Caco-2 (cell line): ENCODE results near the gene UQCC2. TPM values are rescaled to one million over a fixed set of nuclear protein-coding genes. Genes with fewer than 3 reads are reported as not detected.
A peak's percentile ranks its signal among the peaks of the same experiment; 100 is the strongest.

Experiments
- BruUV-seq: library from RNA; stranded (reverse); fragments of 400-500 nt; replicated peaks from 2 replicates; lab custom pipeline; 2021; lab: Mats Ljungman, UMichigan
- CTCF ChIA-PET: fragments of 300-600 bp; sonication (Branson Sonifier 250); formaldehyde crosslinking; loops from one replicate; lab custom pipeline; 2022; ENCODE audit warnings: antibody characterized with exemption; lab: Charles Lee
- POLR2A ChIA-PET: fragments of 300-600 bp; sonication (Branson Sonifier 250); formaldehyde crosslinking; loops from one replicate; lab custom pipeline; 2022; ENCODE audit warnings: antibody characterized with exemption; lab: Charles Lee
- DNase-seq, 2 experiments: peaks; one replicate each; pipeline versions ENCODE4 v3.0.0 to v3.0.0-alpha.2; 2020 to 2022
- H3K27me3 ChIP-seq: replicated peaks from 2 replicates; pipeline ENCODE4 v1.6.0; 2011; ENCODE audit warnings: low read length; ENCODE audit not compliant: control insufficient read depth, insufficient read depth
- H3K36me3 ChIP-seq: 2 replicates; pipeline ENCODE4 v1.5.1; 2011; ENCODE audit warnings: low read length; ENCODE audit not compliant: control insufficient read depth, insufficient read depth
- H3K4me1 ChIP-seq: fragments of 250-450 bp; sonication (Bioruptor Pico); 2 replicates; pipeline ENCODE4 v1.5.1; 2020; ENCODE audit warnings: mild to moderate bottlenecking
- H3K4me3 ChIP-seq: 2 replicates; pipeline ENCODE4 v1.5.1; 2011; ENCODE audit warnings: low read depth, mild to moderate bottlenecking, control low read depth, low read length
- H3K9me3 ChIP-seq: fragments of 250-450 bp; sonication (Bioruptor Pico); 2 replicates; pipeline ENCODE4 v1.5.1; 2020; ENCODE audit warnings: mild to moderate bottlenecking, moderate library complexity
- H3K27ac Mint-ChIP-seq: one replicate; pipeline ENCODE4 v1.8.0; 2022; ENCODE audit warnings: mixed read lengths; ENCODE audit not compliant: unreplicated experiment
- H3K27me3 Mint-ChIP-seq: one replicate; pipeline ENCODE4 v1.8.0; 2022; ENCODE audit warnings: mixed read lengths; ENCODE audit not compliant: insufficient read depth, unreplicated experiment
- H3K36me3 Mint-ChIP-seq: one replicate; pipeline ENCODE4 v1.8.0; 2022; ENCODE audit warnings: mild to moderate bottlenecking, mixed read lengths; ENCODE audit not compliant: insufficient read depth, unreplicated experiment
- H3K4me1 Mint-ChIP-seq: one replicate; pipeline ENCODE4 v1.8.0; 2022; ENCODE audit warnings: low read depth, mixed read lengths; ENCODE audit not compliant: unreplicated experiment
- H3K4me3 Mint-ChIP-seq: one replicate; pipeline ENCODE4 v1.8.0; 2022; ENCODE audit warnings: mild to moderate bottlenecking, moderate library complexity, mixed read lengths; ENCODE audit not compliant: unreplicated experiment
- H3K9me3 Mint-ChIP-seq: one replicate; pipeline ENCODE4 v1.8.0; 2022; ENCODE audit warnings: mixed read lengths; ENCODE audit not compliant: unreplicated experiment
- CTCF ChIP-seq, 2 experiments: fragments of 200-600 bp in 1 of 2; IDR thresholded peaks; 1 replicate in 1 of 2; 2 replicates in 1 of 2; pipeline versions ENCODE4 v1.5.1 to v1.8.0; 2011 to 2022; ENCODE audit warnings: antibody characterized with exemption in 1 of 2, control low read depth in 1 of 2, inconsistent platforms in 1 of 2, low read depth in 1 of 2, low read length in 1 of 2, mild to moderate bottlenecking in 1 of 2, moderate library complexity in 1 of 2; ENCODE audit not compliant: insufficient read depth in 1 of 2, severe bottlenecking in 1 of 2, unreplicated experiment in 1 of 2
- intact Hi-C: fragments of 100-400 bp; cut with micrococcal nuclease; formaldehyde crosslinking; loops from one replicate; pipeline ENCODE4 v1.10.0; 2022; ENCODE audit not compliant: unreplicated experiment
- total RNA-seq: library from RNA; stranded (reverse); gene quantifications from 2 replicates; pipeline ENCODE4 v1.2.3, GENCODE V29; 2022

The UQCC2 gene
- total RNA-seq, 1 experiment from 2014 or later, result 122 TPM

- Histone ChIP-seq H3K9me3 (no peaks in the 10 kb centered on the region), H3K4me1 (peaks cover 30% of the 10 kb centered on the region), H3K4me3 (no peak overlapping the region), H3K27me3 (no peaks in the 10 kb centered on the region), H3K36me3 (no peaks in the 10 kb centered on the region; the same call in 1 of the 2 replicates)
- ChIA-PET CTCF (interaction anchor here (1.0 to 2.2 kb wide), 2 partner anchors 27 to 41 kb away, joined by 3 to 18 read pairs; partner anchors contain the start of gene UQCC2), POLR2A (no interaction called here)
- Mint-ChIP-seq H3K9me3 (no peaks in the 10 kb centered on the region), H3K4me1 (peaks cover 32% of the 10 kb centered on the region), H3K27ac (no peak overlapping the region), H3K36me3 (peaks cover 12% of the 10 kb centered on the region), H3K27me3 (no peaks in the 10 kb centered on the region), H3K4me3 (no peak overlapping the region)
- no TSS peak for BruUV-seq
- TF ChIP-seq CTCF (IDR thresholded peaks at IDR 0.05; ENCODE audit: insufficient read depth in 1 of 2, low read depth in 1 of 2, low read length in 1 of 2, severe bottlenecking in 1 of 2, unreplicated experiment in 1 of 2), result no peak
- no peak for DNase-seq
- intact Hi-C loops, result loop anchor here (1.0 kb wide), 2 partner anchors 8 to 10 kb away; no protein-coding TSS in a partner anchor
Observed at GRCh38 chr6:33752646-33753015, 41.1 kb upstream of the UQCC2 start.

GRCh38 chr6:33751771-33752645 lies 40.5 kb upstream of the UQCC2 start:
- POLR2A ChIA-PET, result interaction anchor here (1.0 kb wide), 1 partner anchor 41 kb away, joined by 6 read pairs; the partner anchor contains the start of gene UQCC2
- no peaks in the 10 kb centered on the region for H3K27me3 ChIP-seq
- no peak overlapping the region for H3K27ac Mint-ChIP-seq
- peaks cover 3% of the 10 kb centered on the region for H3K27me3 Mint-ChIP-seq
- DNase-seq, result peak; percentile 77 to 89
- intact Hi-C loops, result loop anchor here (1.0 kb wide), 2 partner anchors 8 to 10 kb away; no protein-coding TSS in a partner anchor
- H3K9me3 Mint-ChIP-seq, result no peaks in the 10 kb centered on the region
- BruUV-seq, result no TSS peak
- no peaks in the 10 kb centered on the region; the same call in 1 of the 2 replicates for H3K36me3 ChIP-seq
- TF ChIP-seq CTCF (IDR thresholded peaks at IDR 0.05; ENCODE audit: insufficient read depth in 1 of 2, low read depth in 1 of 2, low read length in 1 of 2, severe bottlenecking in 1 of 2, unreplicated experiment in 1 of 2), result peak in 1 of 2 experiments; percentile 28
- H3K4me3 ChIP-seq, result no peak overlapping the region
- peaks cover 30% of the 10 kb centered on the region for H3K4me1 ChIP-seq
- no peaks in the 10 kb centered on the region for H3K9me3 ChIP-seq
- H3K36me3 Mint-ChIP-seq, result peaks cover 9% of the 10 kb centered on the region
- CTCF ChIA-PET, result interaction anchor here (1.0 to 3.1 kb wide), 3 partner anchors 9 to 41 kb away, joined by 3 to 28 read pairs (median 18); partner anchors contain the start of gene UQCC2
- H3K4me1 Mint-ChIP-seq, result peaks cover 33% of the 10 kb centered on the region
- H3K4me3 Mint-ChIP-seq, result no peak overlapping the region

GRCh38 chr6:33750244-33750991 lies 38.9 kb upstream of the UQCC2 start:
- Mint-ChIP-seq H3K36me3 (no peaks in the 10 kb centered on the region), H3K4me3 (no peak overlapping the region), H3K27me3 (peaks cover 3% of the 10 kb centered on the region), H3K9me3 (no peaks in the 10 kb centered on the region), H3K4me1 (peaks cover 32% of the 10 kb centered on the region), H3K27ac (peak overlapping the region; percentile 40)
- Histone ChIP-seq H3K9me3 (no peaks in the 10 kb centered on the region), H3K4me3 (no peak overlapping the region), H3K36me3 (no peaks in the 10 kb centered on the region), H3K27me3 (no peaks in the 10 kb centered on the region), H3K4me1 (peaks cover 30% of the 10 kb centered on the region)
- ChIA-PET CTCF (interaction anchor here (0.6 to 3.1 kb wide), 4 partner anchors 11 to 433 kb away, joined by 3 to 28 read pairs (median 12); partner anchors contain the start of genes UQCC2 and ZBTB22), POLR2A (no interaction called here)
- no TSS peak for BruUV-seq
- TF ChIP-seq CTCF (IDR thresholded peaks at IDR 0.05; ENCODE audit: insufficient read depth in 1 of 2, low read depth in 1 of 2, low read length in 1 of 2, severe bottlenecking in 1 of 2, unreplicated experiment in 1 of 2), result no peak
- intact Hi-C loops, result no loop called here
- DNase-seq, result no peak
